CD4-positive, alpha-beta T cell treated with Interleukin-4 for 1 hour (primary cell): ENCODE data around the gene TUBG2.

Experiments
- DNase-seq, 2 donors: peaks; one replicate each; pipeline ENCODE4 v3.0.0-alpha.2; 2020 to 2022

Gene TUBG2

DNA sequence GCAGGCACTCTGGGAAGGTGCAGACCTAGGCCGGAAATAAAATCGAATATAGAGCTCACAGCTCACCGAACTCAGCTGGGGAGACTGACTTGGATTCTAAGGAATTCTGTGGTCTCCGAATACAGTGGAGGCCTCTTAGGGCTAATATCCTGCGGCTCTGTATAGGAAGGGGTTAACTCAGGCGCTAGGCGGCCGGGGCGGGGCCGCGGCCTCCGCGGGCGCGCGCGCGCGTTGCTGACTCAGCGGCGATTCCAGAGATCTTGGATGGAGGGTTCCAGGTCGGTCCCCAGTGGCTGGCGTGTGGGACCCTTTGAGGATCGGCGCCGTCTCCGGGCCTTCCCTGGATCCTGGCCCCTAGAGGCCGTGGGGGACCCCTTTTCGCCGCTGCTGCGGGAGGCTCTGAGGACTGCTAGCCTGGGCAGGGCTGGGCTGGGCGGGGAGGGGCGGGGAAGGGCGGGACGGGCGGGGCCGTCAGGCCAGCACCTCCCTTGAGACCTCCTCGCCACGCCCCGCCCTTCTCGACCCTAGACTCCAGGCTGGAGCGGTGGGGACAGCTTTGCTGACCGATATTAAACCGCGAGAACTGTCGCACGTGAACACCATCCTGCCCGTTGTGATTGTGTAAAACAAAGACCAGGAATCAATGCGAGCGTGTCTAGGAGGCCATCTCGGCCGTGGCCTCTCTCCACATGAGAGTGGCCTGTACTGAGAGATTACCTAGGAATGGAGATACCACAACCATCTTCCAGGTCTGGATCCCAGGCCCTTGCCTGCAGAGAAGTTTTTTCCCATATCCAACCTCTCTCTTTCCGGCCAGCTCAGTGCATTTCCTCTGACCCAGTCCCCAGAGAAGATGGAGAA lies 19.1 kb downstream of the TUBG2 start:
- DNase-seq, result peak; percentile 71 to 78

GRCh38 chr17:42678951-42679491 lies 19.9 kb downstream of the TUBG2 start:
- peak in 1 of 2 donors; percentile 50 for DNase-seq

DNA sequence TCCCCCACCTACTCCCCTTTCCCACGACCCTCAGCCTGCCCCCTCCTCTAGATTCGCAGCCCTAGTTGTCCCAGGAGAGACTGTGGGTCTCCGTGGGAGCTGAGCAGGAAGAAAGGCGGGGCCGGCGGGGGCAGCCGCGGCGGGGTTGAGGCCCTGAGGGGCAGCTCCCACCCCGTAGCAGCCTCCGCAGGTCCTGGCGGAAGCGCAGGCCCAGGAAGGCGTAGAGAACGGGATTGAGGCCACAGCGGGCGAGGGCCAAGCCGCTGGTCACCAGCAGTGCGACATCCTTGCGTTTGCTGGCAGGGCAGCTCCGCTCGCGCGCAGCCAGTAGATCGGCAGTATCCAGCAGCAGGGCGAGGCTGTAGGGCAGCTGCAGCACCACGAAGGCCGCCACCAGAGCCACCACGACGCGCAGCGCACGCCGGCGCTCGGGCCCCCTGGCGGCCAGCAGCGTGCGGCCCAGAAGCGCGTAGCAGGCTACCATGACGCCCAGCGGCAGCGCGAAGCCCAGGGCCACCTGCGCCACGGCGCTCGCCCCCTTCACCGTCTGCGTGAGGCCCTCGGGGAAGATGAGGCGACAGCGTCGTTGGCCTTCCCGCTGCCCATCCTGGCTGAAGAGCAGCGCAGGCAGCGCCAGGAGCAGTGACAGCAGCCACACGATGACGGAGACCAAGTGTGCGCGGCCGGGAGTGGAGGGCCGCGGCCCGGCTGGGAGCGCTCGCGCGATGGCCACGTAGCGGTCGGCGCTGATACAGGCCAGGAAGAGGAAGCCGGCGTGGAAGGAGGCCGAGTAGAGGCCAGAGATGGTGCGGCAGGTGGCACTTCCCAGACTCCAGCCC lies 20.6 kb downstream of the TUBG2 start:
- DNase-seq, result peak; percentile 77 to 79

DNA sequence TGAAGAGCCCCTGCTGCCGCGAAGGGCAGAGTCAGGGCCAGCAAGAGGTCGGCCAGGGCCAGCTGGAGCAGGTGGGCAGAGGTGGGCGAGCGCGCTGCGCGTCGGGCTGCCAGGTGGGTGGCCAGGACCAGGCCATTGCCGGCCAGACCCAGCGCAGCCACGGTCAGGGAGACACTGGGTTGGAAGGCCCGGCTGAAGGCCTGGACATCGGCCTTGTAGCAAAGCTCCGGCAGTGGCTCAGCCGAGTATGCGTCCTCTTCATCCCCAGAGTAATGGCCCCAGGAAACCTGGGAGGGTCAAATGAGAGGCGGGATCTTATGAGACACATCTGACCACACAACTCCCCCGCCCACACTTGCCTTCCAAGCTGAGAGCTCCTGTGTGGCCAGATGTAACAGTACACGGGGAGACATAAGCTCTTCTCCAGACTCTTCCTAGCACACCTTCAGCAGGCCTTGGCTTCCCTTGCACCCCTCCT lies 21.3 kb downstream of the TUBG2 start:
- no peak for DNase-seq

- DNase-seq, result peak in 1 of 2 donors; percentile 29
Measured at GRCh38 chr17:42681976-42682721, 23.1 kb downstream of the TUBG2 start, which contains the start of gene CNTNAP1. TSS of gene CNTNAP1 (plus strand) at chr17:42682531. CDS start at chr17:42682830, 299 bp downstream.

DNA sequence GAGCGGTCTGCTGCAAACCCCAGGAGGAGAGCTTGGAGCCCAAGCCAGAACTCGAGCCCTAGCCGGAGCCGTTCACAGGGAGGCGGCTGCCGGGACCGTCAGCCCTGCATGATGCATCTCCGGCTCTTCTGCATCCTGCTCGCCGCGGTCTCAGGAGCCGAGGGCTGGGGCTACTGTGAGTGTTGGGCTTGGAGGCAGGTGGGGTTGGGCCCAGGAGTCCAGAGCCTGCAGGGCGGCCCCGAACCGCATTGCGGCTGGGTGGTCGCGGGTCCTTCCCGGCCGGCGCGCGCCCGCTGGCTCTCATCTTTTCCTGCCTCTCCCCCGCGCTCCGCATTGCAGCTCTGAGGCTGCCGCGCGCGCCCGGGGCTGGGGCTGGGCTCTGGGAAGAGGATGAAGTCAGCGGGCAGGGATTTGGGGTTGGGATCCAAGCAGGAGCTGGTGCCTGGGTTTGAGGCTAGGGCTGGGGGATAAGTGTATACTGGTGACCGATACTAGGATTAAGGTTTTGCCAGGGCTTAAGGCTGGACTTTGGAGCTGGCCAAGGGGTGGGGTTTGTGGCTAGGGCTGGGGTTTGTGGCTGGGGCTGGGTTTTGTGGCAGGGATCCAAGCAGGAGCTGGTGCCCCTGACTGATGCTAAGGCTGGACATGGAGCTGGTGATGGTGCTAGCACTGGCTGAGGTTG lies 23.8 kb downstream of the TUBG2 start:
- DNase-seq, result no peak

GRCh38 chr17:42683407-42684034 lies 24.4 kb downstream of the TUBG2 start:
- DNase-seq, result no peak

DNA sequence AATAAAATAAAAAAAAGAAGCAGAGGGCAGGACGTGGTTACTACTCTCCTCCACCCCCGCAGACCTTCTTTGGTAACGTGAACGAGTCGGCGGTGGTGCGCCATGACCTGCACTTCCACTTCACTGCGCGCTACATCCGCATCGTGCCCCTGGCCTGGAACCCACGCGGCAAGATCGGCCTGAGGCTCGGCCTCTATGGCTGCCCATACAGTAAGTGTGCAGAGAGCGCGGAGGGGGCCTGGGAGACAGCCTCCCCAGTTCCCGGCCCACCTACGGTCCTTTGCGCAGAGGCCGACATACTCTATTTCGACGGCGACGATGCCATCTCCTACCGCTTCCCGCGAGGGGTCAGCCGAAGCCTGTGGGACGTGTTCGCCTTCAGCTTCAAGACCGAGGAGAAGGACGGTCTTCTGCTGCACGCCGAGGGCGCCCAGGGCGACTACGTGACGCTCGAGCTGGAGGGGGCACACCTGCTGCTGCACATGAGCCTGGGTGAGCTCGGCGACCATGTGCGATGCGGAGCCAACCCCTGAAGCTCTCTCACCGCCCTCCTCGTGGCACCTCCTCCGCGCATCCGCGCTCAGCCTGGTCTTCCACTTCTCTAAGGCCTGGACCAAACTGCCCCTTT lies 26.0 kb downstream of the TUBG2 start:
- no peak for DNase-seq

- no peak for DNase-seq
Measured at GRCh38 chr17:42685831-42686230, 26.7 kb downstream of the TUBG2 start.

DNA sequence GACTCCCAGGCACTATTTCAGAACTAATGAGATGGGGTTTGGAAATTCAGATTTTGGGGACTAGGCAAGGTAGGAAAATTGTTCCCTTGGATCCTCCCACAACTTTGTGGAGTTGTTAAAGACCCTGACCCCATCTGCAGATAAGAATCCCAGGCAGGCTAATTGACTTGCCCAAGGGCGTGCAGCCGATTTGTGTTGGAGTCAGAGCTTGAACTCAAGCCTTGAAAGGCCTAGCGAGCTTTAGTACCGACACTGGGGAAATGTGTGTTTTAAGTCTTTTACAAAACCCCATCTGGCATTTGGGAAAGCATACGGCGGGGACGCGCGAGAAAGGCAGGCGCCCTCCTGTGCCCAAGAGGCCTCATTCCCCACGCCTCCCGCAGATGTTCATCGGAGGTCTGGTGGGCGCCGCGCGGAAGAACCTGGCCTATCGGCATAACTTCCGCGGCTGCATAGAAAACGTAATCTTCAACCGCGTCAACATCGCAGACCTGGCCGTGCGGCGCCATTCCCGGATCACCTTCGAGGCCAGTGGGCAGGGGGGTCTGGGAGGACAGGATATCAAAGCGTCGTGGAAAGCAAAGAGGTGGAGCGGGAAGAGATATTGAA lies 27.5 kb downstream of the TUBG2 start:
- no peak for DNase-seq

DNA sequence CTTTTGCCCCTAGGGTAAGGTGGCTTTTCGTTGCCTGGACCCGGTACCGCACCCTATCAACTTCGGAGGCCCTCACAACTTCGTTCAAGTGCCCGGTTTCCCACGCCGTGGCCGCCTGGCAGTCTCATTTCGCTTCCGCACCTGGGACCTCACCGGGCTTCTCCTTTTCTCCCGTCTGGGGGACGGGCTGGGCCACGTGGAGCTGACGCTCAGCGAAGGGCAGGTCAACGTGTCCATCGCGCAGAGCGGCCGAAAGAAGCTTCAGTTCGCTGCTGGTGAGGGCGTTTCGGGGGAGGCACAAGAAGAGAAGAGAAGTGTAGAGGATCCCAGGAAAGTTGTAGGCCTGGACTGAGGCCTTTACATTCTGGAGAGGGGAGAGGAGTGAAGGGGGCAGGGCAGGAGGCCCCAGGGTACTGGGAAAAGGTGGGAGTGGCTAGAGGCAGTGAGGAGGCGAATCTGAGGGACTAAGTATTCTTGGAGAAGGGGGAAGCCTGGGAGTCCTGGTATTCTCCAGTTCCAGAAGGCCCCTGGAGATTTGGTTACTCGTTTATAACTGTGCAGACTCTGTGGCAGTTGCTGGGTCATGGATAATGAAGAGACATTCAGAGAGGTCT lies 28.7 kb downstream of the TUBG2 start:
- DNase-seq, result no peak

DNA sequence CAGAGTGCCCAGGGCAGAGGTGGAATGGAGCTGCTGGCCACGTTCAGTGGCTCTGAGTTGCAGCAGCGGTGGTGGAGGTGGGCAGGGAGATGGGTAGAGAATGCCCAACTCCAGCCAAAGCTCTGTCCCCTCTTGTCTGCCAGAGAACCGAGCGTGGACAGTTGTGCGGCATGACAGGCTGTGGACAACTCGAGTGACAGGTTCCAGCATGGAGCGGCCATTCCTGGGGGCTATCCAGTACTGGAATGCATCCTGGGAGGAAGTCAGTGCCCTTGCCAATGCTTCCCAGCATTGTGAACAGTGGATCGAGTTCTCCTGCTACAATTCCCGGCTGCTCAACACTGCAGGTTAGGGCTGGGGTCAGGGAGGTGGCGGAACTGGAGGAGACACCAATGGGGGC lies 31.5 kb downstream of the TUBG2 start:
- DNase-seq, result no peak

DNA sequence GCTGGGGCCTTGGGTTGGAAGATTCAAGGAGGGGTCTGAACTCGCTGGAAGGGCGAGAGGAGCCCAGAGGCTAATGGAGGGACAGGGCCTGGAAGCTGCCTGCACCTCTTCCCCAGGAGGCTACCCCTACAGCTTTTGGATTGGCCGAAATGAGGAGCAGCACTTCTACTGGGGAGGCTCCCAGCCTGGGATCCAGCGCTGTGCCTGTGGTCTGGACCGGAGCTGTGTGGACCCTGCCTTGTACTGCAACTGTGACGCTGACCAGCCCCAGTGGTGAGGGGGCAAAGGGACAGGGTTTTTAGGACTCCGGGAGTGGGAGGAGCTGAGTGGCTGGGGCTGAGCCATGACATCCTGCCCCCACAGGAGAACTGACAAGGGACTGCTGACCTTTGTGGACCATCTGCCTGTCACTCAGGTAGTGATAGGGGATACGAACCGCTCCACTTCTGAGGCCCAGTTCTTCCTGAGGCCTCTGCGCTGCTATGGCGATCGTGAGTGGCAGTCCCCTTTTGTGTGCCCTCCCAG lies 32.0 kb downstream of the TUBG2 start:
- no peak for DNase-seq

- DNase-seq, result no peak
Measured at GRCh38 chr17:42692489-42692888, 33.4 kb downstream of the TUBG2 start.

DNA sequence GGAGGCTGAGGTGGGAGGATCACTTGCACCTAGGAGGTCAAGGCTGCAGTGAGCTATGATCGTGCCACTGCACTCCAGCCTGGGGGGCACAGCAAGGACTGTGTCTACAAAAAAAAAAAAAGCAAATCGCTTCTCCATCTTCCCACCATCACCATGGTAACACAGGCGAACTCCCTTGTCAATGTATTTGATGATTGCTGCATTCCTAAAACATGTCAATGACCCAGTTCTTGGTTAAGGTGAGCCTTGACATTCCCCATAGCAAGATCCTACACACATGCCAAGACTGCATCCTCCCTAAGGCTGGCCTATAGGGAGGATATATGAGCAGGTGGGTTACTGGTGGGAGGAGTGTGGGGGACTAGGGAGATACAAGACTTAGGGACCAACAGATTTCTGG lies 35.4 kb downstream of the TUBG2 start:
- DNase-seq, result no peak

DNA sequence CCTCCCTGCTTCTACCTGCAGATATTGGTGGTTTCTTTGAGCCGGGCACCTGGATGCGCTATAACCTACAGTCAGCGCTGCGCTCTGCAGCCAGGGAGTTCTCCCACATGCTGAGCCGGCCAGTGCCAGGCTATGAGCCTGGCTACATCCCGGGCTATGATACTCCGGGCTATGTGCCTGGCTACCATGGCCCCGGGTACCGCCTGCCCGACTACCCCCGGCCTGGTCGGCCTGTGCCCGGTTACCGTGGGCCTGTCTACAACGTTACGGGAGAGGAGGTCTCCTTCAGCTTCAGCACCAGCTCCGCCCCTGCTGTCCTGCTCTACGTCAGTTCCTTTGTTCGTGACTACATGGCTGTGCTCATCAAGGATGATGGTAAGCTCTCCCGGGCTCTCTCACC lies 36.4 kb downstream of the TUBG2 start:
- no peak for DNase-seq

GRCh38 chr17:42697108-42697811 lies 38.2 kb downstream of the TUBG2 start:
- no peak for DNase-seq

DNA sequence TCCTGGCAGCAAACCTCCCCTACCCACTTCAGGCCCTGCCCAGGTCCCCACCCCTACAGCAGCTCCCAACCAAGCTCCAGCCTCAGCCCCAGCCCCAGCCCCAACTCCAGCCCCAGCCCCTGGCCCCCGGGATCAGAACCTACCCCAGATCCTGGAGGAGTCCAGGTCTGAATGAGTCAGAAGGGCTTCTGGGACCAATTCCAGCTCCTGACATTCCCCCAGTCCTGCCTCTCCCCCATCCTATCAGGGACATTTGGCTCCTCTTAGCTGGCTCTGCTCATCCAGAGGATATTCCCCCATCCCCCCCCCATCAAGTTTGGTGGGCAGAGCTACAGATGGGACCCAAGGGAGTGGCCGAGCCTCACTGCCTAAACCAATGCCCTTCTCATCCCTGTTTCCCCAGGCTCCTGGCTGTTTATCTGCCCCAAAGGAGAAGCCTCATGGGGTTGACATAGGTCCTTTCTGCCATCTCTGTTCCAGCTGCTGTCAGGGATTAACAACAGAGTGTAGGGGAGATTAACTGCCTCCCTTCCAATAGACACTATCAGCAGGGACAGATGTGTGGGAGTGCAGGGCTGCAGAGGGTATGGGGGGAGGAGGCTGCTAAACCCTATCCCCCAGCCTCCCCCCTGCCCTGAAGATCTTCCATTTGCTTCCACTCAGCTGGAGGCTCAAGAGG lies 39.8 kb downstream of the TUBG2 start:
- no peak for DNase-seq

- no peak for DNase-seq
Measured at GRCh38 chr17:42699415-42699740, 40.3 kb downstream of the TUBG2 start.
